HG02678 (cell line): ENCODE data around the gene SMIM14.
A peak's percentile ranks its signal among the peaks of the same experiment; 100 is the strongest.
"Not testable (repeated sequence)": the region's sequence is repeated elsewhere in the genome, so short reads cannot be mapped to it uniquely, and the experiment has no call there.

Experiments
- ATAC-seq: cut with Tn5 transposase; IDR thresholded peaks from one replicate; pipeline ENCODE4 v1.9.1; 2021; ENCODE audit warnings: mild to moderate bottlenecking, moderate library complexity; ENCODE audit not compliant: unreplicated experiment

SMIM14 gene

GRCh38 chr4:39638354-39639239 is at the start of gene SMIM14:
Gene SMIM14 (minus strand): TSS chr4:39638865. CDS start chr4:39605145, 33,720 bp downstream.
- peak; percentile 82 for ATAC-seq

- ATAC-seq: no peak
Measured at GRCh38 chr4:39687014-39687413, 48.3 kb upstream of the SMIM14 start.

- no peak for ATAC-seq
Measured at GRCh38 chr4:39685990-39686389, 47.3 kb upstream of the SMIM14 start.

GRCh38 chr4:39682138-39682537 is 43.5 kb upstream of the SMIM14 start:
- ATAC-seq: peak; percentile 80

- not testable (repeated sequence) for ATAC-seq
Measured at GRCh38 chr4:39681003-39681402, 42.3 kb upstream of the SMIM14 start.

- ATAC-seq: not testable (repeated sequence)
Measured at GRCh38 chr4:39675681-39676080, 37.0 kb upstream of the SMIM14 start.

GRCh38 chr4:39670296-39670695 is 31.6 kb upstream of the SMIM14 start:
- not testable (repeated sequence) for ATAC-seq

- ATAC-seq: no peak
Measured at GRCh38 chr4:39668887-39669286, 30.2 kb upstream of the SMIM14 start.

- no peak for ATAC-seq
Measured at GRCh38 chr4:39667706-39668105, 29.0 kb upstream of the SMIM14 start.

GRCh38 chr4:39664828-39665731 is 26.4 kb upstream of the SMIM14 start:
- no peak for ATAC-seq

GRCh38 chr4:39662683-39663082 is 24.0 kb upstream of the SMIM14 start:
- no peak for ATAC-seq

- ATAC-seq: no peak
Measured at GRCh38 chr4:39660757-39661156, 22.1 kb upstream of the SMIM14 start.

GRCh38 chr4:39660045-39660444 is 21.4 kb upstream of the SMIM14 start:
- ATAC-seq: no peak

- ATAC-seq: no peak
Measured at GRCh38 chr4:39658756-39659155, 20.1 kb upstream of the SMIM14 start.

- ATAC-seq: peak; percentile 84
Measured at GRCh38 chr4:39657465-39657864, 18.8 kb upstream of the SMIM14 start.

- ATAC-seq: not testable (repeated sequence)
Measured at GRCh38 chr4:39656638-39657037, 18.0 kb upstream of the SMIM14 start.

GRCh38 chr4:39655876-39656275 is 17.2 kb upstream of the SMIM14 start:
- ATAC-seq: no peak

GRCh38 chr4:39655211-39655610 is 16.5 kb upstream of the SMIM14 start:
- ATAC-seq: no peak

GRCh38 chr4:39651586-39651985 is 12.9 kb upstream of the SMIM14 start:
- ATAC-seq: not testable (repeated sequence)

- ATAC-seq: no peak
Measured at GRCh38 chr4:39649639-39650265, 11.1 kb upstream of the SMIM14 start.
